Measurements from ENCODE around the gene FAM163A.

DNA sequence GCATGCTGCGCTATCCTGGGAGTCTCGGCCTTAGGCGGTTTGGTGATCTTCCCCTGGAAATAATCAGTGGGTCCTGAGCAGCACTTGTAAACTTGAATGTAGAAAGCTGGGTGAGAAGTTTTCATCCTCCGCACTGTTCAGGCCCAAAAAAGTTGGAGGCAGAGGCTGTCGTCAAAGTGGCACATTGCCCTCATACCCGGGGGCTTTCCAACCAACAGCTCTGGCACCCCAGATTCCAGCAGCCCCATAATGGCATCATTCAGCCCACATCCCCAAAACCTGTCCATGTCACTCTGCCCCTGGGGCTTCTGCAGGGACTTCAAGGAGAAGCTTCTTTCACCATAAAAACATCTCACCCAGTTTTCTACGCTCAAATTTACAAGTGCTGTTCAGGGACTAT, 75.2 kb downstream of the FAM163A start:
- TF ChIP-seq, protein P1, sequence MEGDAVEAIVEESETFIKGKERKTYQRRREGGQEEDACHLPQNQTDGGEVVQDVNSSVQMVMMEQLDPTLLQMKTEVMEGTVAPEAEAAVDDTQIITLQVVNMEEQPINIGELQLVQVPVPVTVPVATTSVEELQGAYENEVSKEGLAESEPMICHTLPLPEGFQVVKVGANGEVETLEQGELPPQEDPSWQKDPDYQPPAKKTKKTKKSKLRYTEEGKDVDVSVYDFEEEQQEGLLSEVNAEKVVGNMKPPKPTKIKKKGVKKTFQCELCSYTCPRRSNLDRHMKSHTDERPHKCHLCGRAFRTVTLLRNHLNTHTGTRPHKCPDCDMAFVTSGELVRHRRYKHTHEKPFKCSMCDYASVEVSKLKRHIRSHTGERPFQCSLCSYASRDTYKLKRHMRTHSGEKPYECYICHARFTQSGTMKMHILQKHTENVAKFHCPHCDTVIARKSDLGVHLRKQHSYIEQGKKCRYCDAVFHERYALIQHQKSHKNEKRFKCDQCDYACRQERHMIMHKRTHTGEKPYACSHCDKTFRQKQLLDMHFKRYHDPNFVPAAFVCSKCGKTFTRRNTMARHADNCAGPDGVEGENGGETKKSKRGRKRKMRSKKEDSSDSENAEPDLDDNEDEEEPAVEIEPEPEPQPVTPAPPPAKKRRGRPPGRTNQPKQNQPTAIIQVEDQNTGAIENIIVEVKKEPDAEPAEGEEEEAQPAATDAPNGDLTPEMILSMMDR (IDR thresholded peaks at IDR 0.05; ENCODE audit: low read depth, low read length, poor library complexity, severe bottlenecking), result no peak
- no peak for TF ChIP-seq EZH2phosphoT487 (IDR thresholded peaks at IDR 0.05; ENCODE audit: borderline replicate concordance, low read length)

Measured in DOHH2 (cell line).